Left lobe of liver (tissue), 2 donors: ENCODE data around the gene NUDT2. TPM values are rescaled to one million over a fixed set of nuclear protein-coding genes. Genes with fewer than 3 reads are reported as not detected.
A peak's percentile ranks its signal among the peaks of the same experiment; 100 is the strongest.
"Not testable (repeated sequence)": the region's sequence is repeated elsewhere in the genome, so short reads cannot be mapped to it uniquely, and the experiment has no call there.

Source experiments
- ATAC-seq: fragments of 200-7000 bp; cut with Tn5 transposase; one replicate; pipeline ENCODE4 v1.9.1; 2020; ENCODE audit warnings: mild to moderate bottlenecking, moderate library complexity
- DNase-seq: peaks from one replicate; pipeline ENCODE4 v3.0.0-alpha.2; 2020; ENCODE audit warnings: low spot score
- total RNA-seq: library from RNA; stranded (reverse); gene quantifications from one replicate; pipeline ENCODE4 v1.2.1, GENCODE V29; 2021
- donor health status: DM: no; HTN: no; CAD: no; lungs with moderate emphysema.
- donor health status: DM: no; HTN: yes; CAD: no.

NUDT2 gene
- total RNA-seq, 1 donor from 2014 or later, result 8.7 TPM

GRCh38 chr9:34334916-34335315 lies 5.5 kb downstream of the NUDT2 start:
- DNase-seq, result no peak
- ATAC-seq, result no peak

GRCh38 chr9:34335376-34335775 lies 6.0 kb downstream of the NUDT2 start:
- ATAC-seq (no peak), DNase-seq (no peak)

GRCh38 chr9:34337403-34337802 lies 8.0 kb downstream of the NUDT2 start:
- ATAC-seq (no peak), DNase-seq (no peak)

GRCh38 chr9:34338079-34338478 lies 8.7 kb downstream of the NUDT2 start:
- ATAC-seq, DNase-seq: not testable (repeated sequence)

- DNase-seq (peak; percentile 88), ATAC-seq (peak; percentile 82)
These were observed 9.5 kb downstream of the NUDT2 start for GRCh38 chr9:34338665-34339385.

- no peak for ATAC-seq
- no peak for DNase-seq
These were observed 12.4 kb downstream of the NUDT2 start for GRCh38 chr9:34341659-34342295.

GRCh38 chr9:34343090-34343489 lies 13.7 kb downstream of the NUDT2 start:
- ATAC-seq (peak; percentile 61), DNase-seq (peak; percentile 92)

GRCh38 chr9:34343605-34344004 lies 14.2 kb downstream of the NUDT2 start:
- ATAC-seq (peak; percentile 5), DNase-seq (no peak)

GRCh38 chr9:34346873-34347799 lies 17.8 kb downstream of the NUDT2 start:
- DNase-seq (peak; percentile 91), ATAC-seq (peak; percentile 63)

- ATAC-seq, result no peak
- DNase-seq, result no peak
These were observed 18.4 kb downstream of the NUDT2 start for GRCh38 chr9:34347800-34348158.

GRCh38 chr9:34349324-34349723 lies 20.0 kb downstream of the NUDT2 start:
- DNase-seq, result no peak
- no peak for ATAC-seq

- ATAC-seq (peak; percentile 73), DNase-seq (peak; percentile 75)
These were observed 22.8 kb downstream of the NUDT2 start for GRCh38 chr9:34352122-34352652.

GRCh38 chr9:34352957-34353356 lies 23.6 kb downstream of the NUDT2 start:
- ATAC-seq, result not testable (repeated sequence)
- peak; percentile 12 for DNase-seq

- ATAC-seq, result no peak
These were observed 33.3 kb downstream of the NUDT2 start for GRCh38 chr9:34362614-34363214.

GRCh38 chr9:34363619-34364351 lies 34.4 kb downstream of the NUDT2 start:
- ATAC-seq, result peak; percentile 36
- DNase-seq, result peak; percentile 38

More at GRCh38 chr9:34362614-34363214, 33.3 kb downstream of the NUDT2 start:
- DNase-seq, result peak; percentile 26

- ATAC-seq (peak; percentile 55), DNase-seq (peak; percentile 55)
These were observed 35.9 kb downstream of the NUDT2 start for GRCh38 chr9:34365282-34365681.

GRCh38 chr9:34366365-34366764 lies 37.0 kb downstream of the NUDT2 start:
- DNase-seq, result no peak
- no peak for ATAC-seq

GRCh38 chr9:34367751-34368410 lies 38.5 kb downstream of the NUDT2 start:
- not testable (repeated sequence) for ATAC-seq, DNase-seq

GRCh38 chr9:34368796-34369195 lies 39.4 kb downstream of the NUDT2 start:
- not testable (repeated sequence) for ATAC-seq, DNase-seq
